22Rv1 (cell line): Measurements from ENCODE around the gene KLRC2.
"Not testable (repeated sequence)": the region's sequence is repeated elsewhere in the genome, so short reads cannot be mapped to it uniquely, and the experiment has no call there.

Experiments used
- CTCF ChIP-seq: fragments of 450-650 bp; IDR thresholded peaks from 2 replicates; pipeline ENCODE4 v1.5.1; 2017; ENCODE audit warnings: mild to moderate bottlenecking
- ZFX ChIP-seq: fragments of 450-650 bp; IDR thresholded peaks from 2 replicates; pipeline ENCODE4 v1.6.1; 2017; ENCODE audit warnings: antibody characterized with exemption, borderline replicate concordance

- not testable (repeated sequence) for TF ChIP-seq CTCF, ZFX
Measured at GRCh38 chr12:10422159-10422558, 13.7 kb downstream of the KLRC2 start.
